ENCODE results near the gene ALOX5.

The ALOX5 gene

GRCh38 chr10:45408421-45409319 lies 34.7 kb downstream of the ALOX5 start:
- no peak for TF ChIP-seq REST (IDR thresholded peaks at IDR 0.05; ENCODE audit: insufficient read depth in 1 of 2, low read depth in 2 of 2, low read length in 2 of 2)
- TF ChIP-seq TAF1 (IDR thresholded peaks at IDR 0.05; ENCODE audit: borderline replicate concordance, insufficient read depth, low read length): no peak
- TF ChIP-seq SIN3A (IDR thresholded peaks at IDR 0.05; ENCODE audit: borderline replicate concordance, insufficient read depth, low read length): no peak
- TF ChIP-seq FOXP2 (optimal IDR thresholded peaks at IDR 0.05; ENCODE audit: borderline replicate concordance, extremely low read depth, extremely low read length, insufficient read depth): no peak
- TF ChIP-seq POLR2AphosphoS5 (IDR thresholded peaks at IDR 0.05; ENCODE audit: low read depth, low read length): no peak

- no peak for TF ChIP-seq FOXP2 (optimal IDR thresholded peaks at IDR 0.05; ENCODE audit: borderline replicate concordance, extremely low read depth, extremely low read length, insufficient read depth)
- no peak for TF ChIP-seq REST (IDR thresholded peaks at IDR 0.05; ENCODE audit: insufficient read depth in 1 of 2, low read depth in 2 of 2, low read length in 2 of 2)
- no peak for TF ChIP-seq SIN3A (IDR thresholded peaks at IDR 0.05; ENCODE audit: borderline replicate concordance, insufficient read depth, low read length)
- no peak for TF ChIP-seq TAF1 (IDR thresholded peaks at IDR 0.05; ENCODE audit: borderline replicate concordance, insufficient read depth, low read length)
- no peak for TF ChIP-seq POLR2AphosphoS5 (IDR thresholded peaks at IDR 0.05; ENCODE audit: low read depth, low read length)
Observed at GRCh38 chr10:45409782-45410181, 35.8 kb downstream of the ALOX5 start.

- TF ChIP-seq FOXP2 (optimal IDR thresholded peaks at IDR 0.05; ENCODE audit: borderline replicate concordance, extremely low read depth, extremely low read length, insufficient read depth): no peak
- TF ChIP-seq TAF1 (IDR thresholded peaks at IDR 0.05; ENCODE audit: borderline replicate concordance, insufficient read depth, low read length): no peak
- TF ChIP-seq REST (IDR thresholded peaks at IDR 0.05; ENCODE audit: insufficient read depth in 1 of 2, low read depth in 2 of 2, low read length in 2 of 2): no peak
- no peak for TF ChIP-seq SIN3A (IDR thresholded peaks at IDR 0.05; ENCODE audit: borderline replicate concordance, insufficient read depth, low read length)
Observed at GRCh38 chr10:45410489-45410806, 36.4 kb downstream of the ALOX5 start.

- no peak for TF ChIP-seq TAF1 (IDR thresholded peaks at IDR 0.05; ENCODE audit: borderline replicate concordance, insufficient read depth, low read length)
- TF ChIP-seq POLR2AphosphoS5 (IDR thresholded peaks at IDR 0.05; ENCODE audit: low read depth, low read length): no peak
- no peak for TF ChIP-seq SIN3A (IDR thresholded peaks at IDR 0.05; ENCODE audit: borderline replicate concordance, insufficient read depth, low read length)
- TF ChIP-seq FOXP2 (optimal IDR thresholded peaks at IDR 0.05; ENCODE audit: borderline replicate concordance, extremely low read depth, extremely low read length, insufficient read depth): no peak
- TF ChIP-seq REST (IDR thresholded peaks at IDR 0.05; ENCODE audit: insufficient read depth in 1 of 2, low read depth in 2 of 2, low read length in 2 of 2): no peak
Observed at GRCh38 chr10:45410807-45411606, 37.0 kb downstream of the ALOX5 start.
